ENCODE measurements around the gene CDH22. TPM values are rescaled to one million over a fixed set of nuclear protein-coding genes. Genes with fewer than 3 reads are reported as not detected.

Gene CDH22, protein sequence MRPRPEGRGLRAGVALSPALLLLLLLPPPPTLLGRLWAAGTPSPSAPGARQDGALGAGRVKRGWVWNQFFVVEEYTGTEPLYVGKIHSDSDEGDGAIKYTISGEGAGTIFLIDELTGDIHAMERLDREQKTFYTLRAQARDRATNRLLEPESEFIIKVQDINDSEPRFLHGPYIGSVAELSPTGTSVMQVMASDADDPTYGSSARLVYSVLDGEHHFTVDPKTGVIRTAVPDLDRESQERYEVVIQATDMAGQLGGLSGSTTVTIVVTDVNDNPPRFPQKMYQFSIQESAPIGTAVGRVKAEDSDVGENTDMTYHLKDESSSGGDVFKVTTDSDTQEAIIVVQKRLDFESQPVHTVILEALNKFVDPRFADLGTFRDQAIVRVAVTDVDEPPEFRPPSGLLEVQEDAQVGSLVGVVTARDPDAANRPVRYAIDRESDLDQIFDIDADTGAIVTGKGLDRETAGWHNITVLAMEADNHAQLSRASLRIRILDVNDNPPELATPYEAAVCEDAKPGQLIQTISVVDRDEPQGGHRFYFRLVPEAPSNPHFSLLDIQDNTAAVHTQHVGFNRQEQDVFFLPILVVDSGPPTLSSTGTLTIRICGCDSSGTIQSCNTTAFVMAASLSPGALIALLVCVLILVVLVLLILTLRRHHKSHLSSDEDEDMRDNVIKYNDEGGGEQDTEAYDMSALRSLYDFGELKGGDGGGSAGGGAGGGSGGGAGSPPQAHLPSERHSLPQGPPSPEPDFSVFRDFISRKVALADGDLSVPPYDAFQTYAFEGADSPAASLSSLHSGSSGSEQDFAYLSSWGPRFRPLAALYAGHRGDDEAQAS
- total RNA-seq: not detected in 2 replicates

GRCh38 chr20:46308258-46309157 lies at the start of gene CDH22:
TSS of gene CDH22 (minus strand) at chr20:46308498. CDS start at chr20:46251294, 57,204 bp downstream.
- no peak for DNase-seq (ENCODE audit: low read depth, low spot score)

DNA sequence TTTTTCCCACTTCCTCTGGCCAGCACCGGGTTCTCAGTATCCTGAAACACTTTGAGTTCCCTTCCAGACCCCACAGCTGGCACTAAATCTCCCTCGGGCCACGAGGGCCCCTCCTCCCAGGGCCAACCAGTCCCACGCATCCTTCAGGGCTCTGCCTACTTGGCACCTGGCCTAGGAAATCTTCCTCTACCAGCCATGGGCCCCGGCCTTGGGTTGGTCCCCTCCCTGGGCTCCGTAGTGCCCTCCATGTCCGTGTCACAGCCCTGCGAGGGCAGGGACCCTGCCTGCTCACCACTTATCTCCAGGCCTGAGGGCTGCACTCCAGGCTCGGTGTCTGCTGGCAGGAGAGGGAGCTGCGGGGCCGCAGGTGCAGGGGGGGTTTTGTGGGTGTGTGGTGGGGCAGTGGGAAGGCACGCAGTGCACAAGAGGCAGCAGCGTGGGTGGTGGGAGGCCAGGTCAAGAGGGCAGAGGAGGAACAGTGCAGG lies 48.8 kb upstream of the CDH22 start:
- no peak for DNase-seq (ENCODE audit: low read depth, low spot score)

- DNase-seq (ENCODE audit: low read depth, low spot score): no peak
These were observed 48.1 kb upstream of the CDH22 start for GRCh38 chr20:46356195-46357029.

DNA sequence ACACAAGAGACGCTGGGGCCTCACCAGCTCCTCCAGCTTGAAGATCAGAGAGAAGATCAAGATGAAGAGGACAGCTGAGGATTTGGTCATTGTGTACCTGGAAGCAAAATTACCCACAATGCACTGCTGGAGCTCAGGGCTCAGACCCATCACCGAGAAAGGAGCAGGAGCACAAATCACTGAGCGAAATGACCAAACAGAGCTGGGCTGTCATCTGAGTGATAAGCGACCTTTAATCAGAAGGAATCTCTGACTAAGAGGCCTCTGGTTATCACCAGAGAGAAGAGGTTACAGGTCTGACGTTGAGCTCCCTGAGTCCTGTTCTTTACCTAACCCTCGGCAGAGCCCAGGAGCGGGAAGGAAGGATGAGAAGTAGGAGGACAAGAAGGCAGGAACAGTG lies 47.5 kb upstream of the CDH22 start:
- DNase-seq (ENCODE audit: low read depth, low spot score): no peak

- no peak for DNase-seq (ENCODE audit: low read depth, low spot score)
These were observed 46.8 kb upstream of the CDH22 start for GRCh38 chr20:46354920-46355654.

- no peak for DNase-seq (ENCODE audit: low read depth, low spot score)
These were observed 45.9 kb upstream of the CDH22 start for GRCh38 chr20:46354207-46354555.

- no peak for DNase-seq (ENCODE audit: low read depth, low spot score)
These were observed 45.4 kb upstream of the CDH22 start for GRCh38 chr20:46353500-46354206.

DNA sequence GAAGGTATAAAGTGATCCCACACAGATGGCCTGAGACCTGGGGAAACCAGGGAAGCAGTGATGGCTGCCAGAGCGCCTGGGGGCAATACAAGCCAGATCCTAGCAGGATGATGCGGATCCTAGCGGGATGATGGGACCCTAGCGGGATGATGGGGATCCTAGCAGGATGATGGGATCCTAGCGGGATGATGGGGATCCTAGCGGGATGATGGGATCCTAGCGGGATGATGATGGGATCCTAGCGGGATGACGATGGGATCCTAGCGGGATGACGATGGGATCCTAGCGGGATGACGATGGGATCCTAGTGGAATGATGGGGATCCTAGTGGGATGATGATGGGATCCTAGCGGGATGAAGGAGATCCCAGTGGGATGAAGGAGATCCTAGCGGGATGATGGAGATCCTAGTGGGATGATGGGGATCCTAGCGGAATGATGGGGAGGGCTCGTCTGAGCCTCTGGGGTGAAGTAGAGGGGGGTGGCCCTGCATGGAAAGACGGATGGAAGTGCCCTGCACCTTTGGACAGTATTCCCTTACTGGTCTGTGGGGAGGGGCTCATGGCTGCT lies 44.2 kb upstream of the CDH22 start:
- no peak for DNase-seq (ENCODE audit: low read depth, low spot score)

DNA sequence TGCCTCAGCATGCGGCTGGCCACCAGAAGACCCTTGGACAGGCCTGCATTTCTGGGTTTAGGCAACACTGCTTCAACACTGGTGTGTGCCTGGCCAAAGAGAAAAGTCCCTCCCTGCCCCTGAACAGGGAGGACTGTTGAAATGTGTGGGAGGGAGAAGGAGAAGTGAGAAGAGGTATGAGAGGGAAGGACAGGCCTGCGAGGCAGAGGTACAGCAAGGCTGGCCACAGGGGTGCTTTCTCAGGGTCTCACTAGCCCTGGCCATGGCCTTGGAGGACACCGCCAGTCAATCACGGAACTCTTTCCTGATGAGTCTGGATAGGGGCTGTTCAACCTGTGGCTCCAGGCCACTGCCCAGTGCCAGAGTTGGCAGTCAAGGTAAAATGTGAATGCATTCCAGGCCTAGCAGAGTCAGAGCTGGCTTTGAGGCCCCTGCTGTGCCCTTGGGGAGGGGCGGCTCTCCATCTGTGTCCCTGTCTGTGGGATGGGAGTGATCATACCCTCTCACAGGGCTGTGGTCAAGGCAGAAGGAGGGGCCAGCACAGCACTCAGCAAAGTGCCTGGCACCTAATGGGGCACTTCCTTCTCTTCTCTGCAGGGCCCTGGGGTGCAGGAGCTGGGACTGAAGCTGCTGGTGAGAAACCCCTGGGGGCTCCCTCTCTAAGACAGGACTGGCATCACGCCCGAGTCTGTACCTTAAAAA lies 43.2 kb upstream of the CDH22 start:
- DNase-seq (ENCODE audit: low read depth, low spot score): no peak

GRCh38 chr20:46350986-46351267 lies 42.6 kb upstream of the CDH22 start:
- DNase-seq (ENCODE audit: low read depth, low spot score): no peak

- peak; percentile 11 for DNase-seq (ENCODE audit: low read depth, low spot score)
These were observed 42.1 kb upstream of the CDH22 start for GRCh38 chr20:46350201-46350985.

DNA sequence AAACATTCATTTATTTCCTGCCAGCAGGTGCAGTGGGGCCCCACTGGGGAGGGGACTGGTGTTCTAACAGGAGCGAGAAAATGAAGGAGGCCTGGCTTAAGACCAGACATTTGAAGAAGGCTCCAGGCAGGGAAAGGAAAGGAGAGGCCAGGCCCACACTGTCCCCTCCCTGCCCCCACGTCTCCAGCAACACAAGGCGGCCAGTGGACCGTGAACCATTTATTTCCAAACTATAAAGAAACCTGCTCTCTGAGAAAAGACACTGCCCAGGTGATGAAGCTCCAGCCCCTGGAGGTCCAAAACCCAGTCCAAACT lies 41.4 kb upstream of the CDH22 start:
- DNase-seq (ENCODE audit: low read depth, low spot score): no peak

DNA sequence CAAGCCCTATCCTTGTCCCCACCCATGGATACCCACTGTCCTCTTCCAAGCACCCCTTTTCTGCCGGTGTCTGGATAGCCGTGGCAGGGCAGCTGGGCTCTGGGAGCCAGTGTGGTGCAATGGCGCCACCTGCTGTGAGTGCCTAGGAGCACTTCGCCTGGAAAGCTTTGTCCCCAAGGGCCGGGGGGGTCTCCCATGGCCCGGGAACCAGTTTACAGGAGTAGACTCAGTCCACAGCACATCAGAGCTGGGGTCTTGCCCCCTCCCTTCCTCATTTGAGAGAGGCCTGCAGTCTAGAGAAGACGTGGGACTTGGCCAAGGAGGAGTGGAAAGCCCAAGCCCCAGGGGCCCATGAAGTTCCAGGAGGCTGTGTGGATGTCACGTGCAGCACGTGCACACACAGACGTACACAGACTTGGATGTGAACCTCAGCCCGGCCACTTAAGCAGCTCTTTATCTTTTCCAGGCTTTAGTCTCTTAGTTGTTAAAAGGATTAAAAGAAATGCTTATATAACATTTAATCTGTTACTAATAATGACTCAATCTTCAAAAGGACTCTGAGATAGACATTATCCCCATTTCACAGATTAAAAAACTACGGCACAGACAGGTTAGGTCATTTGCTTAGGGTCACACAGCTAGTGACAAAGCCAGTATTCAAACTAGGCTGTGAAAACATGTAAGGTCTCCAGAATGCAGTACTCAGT lies 40.9 kb upstream of the CDH22 start:
- no peak for DNase-seq (ENCODE audit: low read depth, low spot score)

DNA sequence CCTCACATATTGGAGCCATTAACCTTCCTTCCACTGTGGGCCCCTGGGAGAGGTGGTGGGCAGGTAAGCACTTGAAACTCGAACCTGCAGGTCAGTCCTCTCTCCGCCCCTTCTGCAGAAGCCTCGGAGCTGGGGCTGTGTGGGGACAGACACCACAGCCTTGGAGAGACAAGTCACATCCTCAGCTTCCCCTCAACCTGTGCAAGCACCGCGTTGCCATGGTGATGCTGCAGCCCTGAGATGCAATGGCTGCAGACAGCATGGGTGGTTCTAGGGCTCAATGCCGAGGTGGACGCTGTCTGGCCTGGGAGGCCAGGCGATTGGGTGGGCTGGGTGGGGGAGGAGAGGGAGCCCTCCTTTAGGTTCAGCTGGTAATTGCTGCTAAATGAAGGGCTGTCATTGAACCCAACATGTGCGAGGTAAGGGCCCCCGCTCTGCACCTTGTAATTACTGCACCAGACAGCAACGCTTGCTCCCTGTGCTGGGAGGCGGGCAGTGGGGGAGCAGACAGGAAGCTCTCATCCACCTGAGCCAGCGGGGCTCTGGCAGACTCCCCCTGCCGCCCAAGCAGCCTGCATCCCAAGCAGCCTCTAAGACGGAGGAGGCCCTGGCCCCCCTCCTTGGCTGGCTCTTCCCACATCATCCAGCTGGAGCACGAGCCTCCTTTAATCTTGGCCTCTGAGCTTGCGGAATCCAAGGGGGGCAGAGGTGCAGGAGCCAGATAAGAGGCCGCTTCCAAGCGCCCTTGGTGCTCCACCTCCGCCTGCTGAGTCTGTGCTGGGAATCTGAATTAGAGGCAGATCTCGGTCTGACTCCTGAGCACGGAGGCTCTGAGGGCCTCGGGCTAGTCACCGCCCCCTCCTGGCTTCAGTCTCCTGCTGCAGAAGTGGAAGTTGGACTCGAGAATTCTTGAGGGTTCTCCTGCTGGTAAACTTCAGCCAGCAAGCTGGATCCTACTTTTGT lies 39.8 kb upstream of the CDH22 start:
- DNase-seq (ENCODE audit: low read depth, low spot score): no peak

DNA sequence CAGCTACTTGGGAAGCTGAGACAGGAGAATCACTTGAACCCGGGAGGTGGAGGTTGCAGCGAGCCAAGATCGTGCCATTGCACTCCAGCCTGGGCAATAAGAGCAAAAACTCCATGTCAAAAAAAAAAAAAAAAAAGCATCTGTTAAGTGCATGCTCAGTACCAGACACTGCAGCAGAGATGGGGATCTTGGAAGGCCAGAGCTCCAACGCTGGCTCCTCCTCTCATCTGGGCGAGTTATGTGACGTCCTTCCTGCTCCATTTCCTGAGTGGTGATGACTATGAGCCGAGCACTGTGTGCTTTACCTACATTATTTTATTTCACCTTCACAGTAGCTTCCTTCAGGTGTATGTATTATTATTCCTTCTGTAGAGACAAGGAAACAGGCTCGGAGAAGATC lies 38.5 kb upstream of the CDH22 start:
- no peak for DNase-seq (ENCODE audit: low read depth, low spot score)

All from pulmonary artery endothelial cell (primary cell).